ENCODE measurements around the gene TPSAB1. TPM values are rescaled to one million over a fixed set of nuclear protein-coding genes. Genes with fewer than 3 reads are reported as not detected.
"Not testable (repeated sequence)": the region's sequence is repeated elsewhere in the genome, so short reads cannot be mapped to it uniquely, and the experiment has no call there.

Gene TPSAB1
- total RNA-seq, 1 experiment from 2014 or later, result not detected

- BruUV-seq (replicated peaks); H3K79me2 ChIP-seq (ENCODE audit: low read depth); H3K4me3 ChIP-seq; H3K27ac ChIP-seq; intact Hi-C loops (cut with micrococcal nuclease; ENCODE audit: unreplicated experiment); H2AFZ ChIP-seq; CTCF ChIA-PET; H3K36me3 ChIP-seq (ENCODE audit: low read depth); H3K9me2 ChIP-seq (ENCODE audit: insufficient read depth); H3K9me3 ChIP-seq (ENCODE audit: insufficient read depth, low read depth); H4K20me1 ChIP-seq (ENCODE audit: insufficient read depth); H3K4me1 ChIP-seq (replicated peaks; ENCODE audit: insufficient read depth); H3F3A ChIP-seq (ENCODE audit: insufficient read depth, low read depth); H3K4me2 ChIP-seq; DNase-seq; POLR2A ChIA-PET (ENCODE audit: unreplicated experiment); H3K27me3 ChIP-seq (ENCODE audit: insufficient read depth, low read depth): not testable (repeated sequence)
These were observed 9.9 kb upstream of the TPSAB1 start for GRCh38 chr16:1230471-1231212.

GRCh38 chr16:1231301-1231700 is 9.2 kb upstream of the TPSAB1 start:
- H3K79me2 ChIP-seq (ENCODE audit: low read depth); CTCF ChIA-PET; H4K20me1 ChIP-seq (ENCODE audit: insufficient read depth); BruUV-seq (replicated peaks); H3F3A ChIP-seq (ENCODE audit: insufficient read depth, low read depth); H3K4me2 ChIP-seq; intact Hi-C loops (cut with micrococcal nuclease; ENCODE audit: unreplicated experiment); DNase-seq; POLR2A ChIA-PET (ENCODE audit: unreplicated experiment); H3K4me1 ChIP-seq (replicated peaks; ENCODE audit: insufficient read depth); H3K27ac ChIP-seq; H3K27me3 ChIP-seq (ENCODE audit: insufficient read depth, low read depth); H3K36me3 ChIP-seq (ENCODE audit: low read depth); H3K9me3 ChIP-seq (ENCODE audit: insufficient read depth, low read depth); H2AFZ ChIP-seq; H3K4me3 ChIP-seq; H3K9me2 ChIP-seq (ENCODE audit: insufficient read depth): not testable (repeated sequence)

GRCh38 chr16:1232049-1232748 is 8.3 kb upstream of the TPSAB1 start:
- BruUV-seq (replicated peaks); H3K4me2 ChIP-seq; CTCF ChIA-PET: not testable (repeated sequence)

GRCh38 chr16:1236659-1237058 is 3.8 kb upstream of the TPSAB1 start:
- H3K79me2 ChIP-seq (ENCODE audit: low read depth); H3K9me3 ChIP-seq (ENCODE audit: insufficient read depth, low read depth); H4K20me1 ChIP-seq (ENCODE audit: insufficient read depth); DNase-seq; POLR2A ChIA-PET (ENCODE audit: unreplicated experiment); H3K27ac ChIP-seq; H3K9me2 ChIP-seq (ENCODE audit: insufficient read depth); H3K27me3 ChIP-seq (ENCODE audit: insufficient read depth, low read depth); H3K4me1 ChIP-seq (replicated peaks; ENCODE audit: insufficient read depth); H3K36me3 ChIP-seq (ENCODE audit: low read depth); H3K4me3 ChIP-seq; H2AFZ ChIP-seq; H3K4me2 ChIP-seq; H3F3A ChIP-seq (ENCODE audit: insufficient read depth, low read depth); intact Hi-C loops (cut with micrococcal nuclease; ENCODE audit: unreplicated experiment); BruUV-seq (replicated peaks); CTCF ChIA-PET: not testable (repeated sequence)

More at GRCh38 chr16:1232049-1232748, 8.3 kb upstream of the TPSAB1 start:
- POLR2A ChIA-PET (ENCODE audit: unreplicated experiment); H3K9me3 ChIP-seq (ENCODE audit: insufficient read depth, low read depth); H3K27ac ChIP-seq; H3K79me2 ChIP-seq (ENCODE audit: low read depth); H3K36me3 ChIP-seq (ENCODE audit: low read depth); H2AFZ ChIP-seq; H4K20me1 ChIP-seq (ENCODE audit: insufficient read depth); H3K4me3 ChIP-seq; H3K4me1 ChIP-seq (replicated peaks; ENCODE audit: insufficient read depth); H3F3A ChIP-seq (ENCODE audit: insufficient read depth, low read depth); intact Hi-C loops (cut with micrococcal nuclease; ENCODE audit: unreplicated experiment); H3K9me2 ChIP-seq (ENCODE audit: insufficient read depth); DNase-seq; H3K27me3 ChIP-seq (ENCODE audit: insufficient read depth, low read depth): not testable (repeated sequence)

DNA sequence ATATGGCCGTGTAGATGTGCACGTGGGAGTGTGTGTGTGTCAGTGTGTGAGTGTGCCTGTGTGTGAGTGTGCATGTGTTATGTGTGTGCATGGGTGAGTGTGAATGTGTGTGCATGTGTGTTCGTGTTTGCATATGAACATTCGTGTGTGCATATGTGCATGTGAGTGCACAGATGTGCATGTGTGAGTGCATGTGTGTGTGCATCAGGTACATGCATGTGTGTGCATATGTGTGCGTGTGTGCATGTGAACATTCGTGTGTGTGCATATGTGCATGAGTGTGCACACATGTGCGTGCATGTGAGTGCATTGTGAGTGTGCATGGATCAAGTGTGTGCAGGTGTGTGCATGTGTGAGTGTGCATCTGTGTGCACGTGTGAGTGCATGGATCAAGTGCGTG is 2.5 kb upstream of the TPSAB1 start:
- ChIA-PET POLR2A (ENCODE audit: unreplicated experiment) (no interaction called here), CTCF (no interaction called here)
- no peak overlapping the region for H3K27ac ChIP-seq
- no peaks in the 10 kb centered on the region for H3F3A ChIP-seq (ENCODE audit: insufficient read depth, low read depth)
- H3K4me2 ChIP-seq, result no peak overlapping the region
- no peak for DNase-seq
- intact Hi-C loops (cut with micrococcal nuclease; ENCODE audit: unreplicated experiment), result no loop called here
- H3K36me3 ChIP-seq (ENCODE audit: low read depth), result no peaks in the 10 kb centered on the region
- H3K4me1 ChIP-seq (replicated peaks; ENCODE audit: insufficient read depth), result no peaks in the 10 kb centered on the region
- no TSS peak for BruUV-seq (replicated peaks)
- no peak overlapping the region for H3K4me3 ChIP-seq
- no peaks in the 10 kb centered on the region for H3K9me2 ChIP-seq (ENCODE audit: insufficient read depth)
- no peaks in the 10 kb centered on the region for H3K27me3 ChIP-seq (ENCODE audit: insufficient read depth, low read depth)
- H3K79me2 ChIP-seq (ENCODE audit: low read depth), result no peaks in the 10 kb centered on the region
- H2AFZ ChIP-seq, result no peak overlapping the region
- no peaks in the 10 kb centered on the region for H4K20me1 ChIP-seq (ENCODE audit: insufficient read depth)
- TF ChIP-seq EZH2 (IDR thresholded peaks at IDR 0.05; ENCODE audit: low read depth), result no peak
- TF ChIP-seq CTCF (conservative IDR thresholded peaks at IDR 0.05), result no peak
- H3K9me3 ChIP-seq (ENCODE audit: insufficient read depth, low read depth), result no peaks in the 10 kb centered on the region

DNA sequence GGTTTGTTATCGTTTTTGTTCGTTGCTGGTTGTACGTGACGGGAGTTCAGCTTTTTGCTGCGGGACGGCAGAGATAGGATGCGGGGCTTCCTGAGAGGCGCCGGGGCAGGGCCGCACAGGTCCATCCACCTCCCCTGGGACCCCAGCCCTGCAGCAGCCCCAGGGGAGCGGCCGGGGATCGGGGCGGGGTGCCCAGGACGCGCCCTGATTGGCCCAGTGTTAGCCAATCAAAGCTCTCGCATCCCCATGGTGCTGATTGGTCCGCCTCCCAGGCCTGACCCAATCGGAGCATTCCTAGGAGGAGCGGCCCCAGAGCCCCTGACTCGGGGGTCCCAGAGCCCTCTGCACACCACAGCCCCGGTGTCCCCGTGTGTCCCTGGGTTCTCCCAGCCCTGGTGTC is 1.6 kb upstream of the TPSAB1 start:
- H3K27me3 ChIP-seq (ENCODE audit: insufficient read depth, low read depth); CTCF ChIA-PET; BruUV-seq (replicated peaks); H4K20me1 ChIP-seq (ENCODE audit: insufficient read depth); H3K36me3 ChIP-seq (ENCODE audit: low read depth); H3K4me3 ChIP-seq; H3K27ac ChIP-seq; H3K79me2 ChIP-seq (ENCODE audit: low read depth); H2AFZ ChIP-seq; H3F3A ChIP-seq (ENCODE audit: insufficient read depth, low read depth); DNase-seq; H3K4me2 ChIP-seq; H3K9me2 ChIP-seq (ENCODE audit: insufficient read depth); H3K9me3 ChIP-seq (ENCODE audit: insufficient read depth, low read depth); H3K4me1 ChIP-seq (replicated peaks; ENCODE audit: insufficient read depth); intact Hi-C loops (cut with micrococcal nuclease; ENCODE audit: unreplicated experiment): not testable (repeated sequence)
- POLR2A ChIA-PET (ENCODE audit: unreplicated experiment), result interaction anchor here (0.5 kb wide), 1 partner anchor 146 kb away, joined by 5 read pairs; no protein-coding TSS in a partner anchor

Data from PC-9 (cell line).